DMS114 treated with DMSO at 0.1 percent for 48 hours (cell line): Measurements from ENCODE around the gene GABRG3.

Experiments used
- DNase-seq: peaks from one replicate; lab custom pipeline; 2025; ENCODE audit not compliant: unreplicated experiment; lab: John Stamatoyannopoulos, UW

The GABRG3 gene

GRCh38 chr15:27398631-27399161 lies 427.7 kb downstream of the GABRG3 start:
- DNase-seq, result no peak

- DNase-seq, result no peak
These were observed 428.3 kb downstream of the GABRG3 start for GRCh38 chr15:27399241-27399640.

- DNase-seq, result no peak
These were observed 430.5 kb downstream of the GABRG3 start for GRCh38 chr15:27401471-27401870.

- no peak for DNase-seq
These were observed 437.4 kb downstream of the GABRG3 start for GRCh38 chr15:27408428-27408827.

- DNase-seq, result no peak
These were observed 440.1 kb downstream of the GABRG3 start for GRCh38 chr15:27410996-27411605.

- no peak for DNase-seq
These were observed 441.4 kb downstream of the GABRG3 start for GRCh38 chr15:27412415-27412814.

- DNase-seq, result no peak
These were observed 443.3 kb downstream of the GABRG3 start for GRCh38 chr15:27414168-27414870.

- DNase-seq, result no peak
These were observed 447.7 kb downstream of the GABRG3 start for GRCh38 chr15:27418726-27419125.

GRCh38 chr15:27422997-27423396 lies 452.0 kb downstream of the GABRG3 start:
- no peak for DNase-seq

GRCh38 chr15:27426805-27427204 lies 455.8 kb downstream of the GABRG3 start:
- no peak for DNase-seq

GRCh38 chr15:27427276-27427675 lies 456.3 kb downstream of the GABRG3 start:
- DNase-seq, result no peak

- DNase-seq, result no peak
These were observed 457.2 kb downstream of the GABRG3 start for GRCh38 chr15:27428151-27428550.

- DNase-seq, result no peak
These were observed 458.6 kb downstream of the GABRG3 start for GRCh38 chr15:27429577-27429976.

GRCh38 chr15:27433604-27434003 lies 462.6 kb downstream of the GABRG3 start:
- no peak for DNase-seq

- no peak for DNase-seq
These were observed 467.7 kb downstream of the GABRG3 start for GRCh38 chr15:27438403-27439375.

GRCh38 chr15:27441120-27441519 lies 470.1 kb downstream of the GABRG3 start:
- DNase-seq, result no peak

GRCh38 chr15:27448234-27448633 lies 477.3 kb downstream of the GABRG3 start:
- DNase-seq, result no peak

GRCh38 chr15:27448986-27449385 lies 478.0 kb downstream of the GABRG3 start:
- DNase-seq, result no peak

GRCh38 chr15:27449941-27450340 lies 479.0 kb downstream of the GABRG3 start:
- no peak for DNase-seq

- DNase-seq, result no peak
These were observed 483.5 kb downstream of the GABRG3 start for GRCh38 chr15:27454281-27455075.

- DNase-seq, result no peak
These were observed 485.8 kb downstream of the GABRG3 start for GRCh38 chr15:27456807-27457206.
